IMR-90 (cell line): ENCODE data around the gene GPR161. TPM values are rescaled to one million over a fixed set of nuclear protein-coding genes. Genes with fewer than 3 reads are reported as not detected.

Experiments
- ATAC-seq: fragments of 200-7000 bp; cut with Tn5 transposase; 2 replicates; pipeline ENCODE4 v1.9.1; 2020; ENCODE audit warnings: low read depth, mild to moderate bottlenecking, moderate library complexity
- BruUV-seq: library from RNA; stranded (reverse); fragments of 400-500 nt; replicated peaks from 2 replicates; lab custom pipeline; 2021; lab: Mats Ljungman, UMichigan
- CTCF ChIA-PET: fragments of 300-600 bp; formaldehyde crosslinking; extraction: SDS; loops from one replicate; lab custom pipeline; 2021; ENCODE audit warnings: antibody characterized with exemption; lab: Yijun Ruan, JAX
- POLR2A ChIA-PET: fragments of 300-600 bp; sonication (Branson Sonifier 250); formaldehyde crosslinking; loops from one replicate; lab custom pipeline; 2022; ENCODE audit warnings: antibody characterized with exemption; ENCODE audit not compliant: unreplicated experiment; lab: Charles Lee
- DNase-seq: peaks from one replicate; pipeline ENCODE4 v3.0.0; 2013
- H2AFZ ChIP-seq: replicated peaks from 2 replicates; pipeline ENCODE3; 2013; ENCODE audit warnings: low read length, mild to moderate bottlenecking; ENCODE audit not compliant: poor library complexity
- H2AK5ac ChIP-seq: 2 replicates; pipeline ENCODE4 v1.6.1; 2013; ENCODE audit warnings: low read depth, low read length, inconsistent platforms
- H2AK9ac ChIP-seq: replicated peaks from 2 replicates; pipeline ENCODE3; 2013; ENCODE audit warnings: mild to moderate bottlenecking, low read depth, low read length, moderate library complexity; ENCODE audit not compliant: poor library complexity
- H2BK120ac ChIP-seq: 2 replicates; pipeline ENCODE4 v1.6.1; 2013; ENCODE audit warnings: low read depth, low read length, inconsistent platforms
- H2BK15ac ChIP-seq: 3 replicates; pipeline ENCODE4 v1.6.1; 2013; ENCODE audit warnings: low read depth, low read length, inconsistent platforms
- H2BK20ac ChIP-seq: 2 replicates; pipeline ENCODE4 v1.6.1; 2013; ENCODE audit warnings: low read depth, mild to moderate bottlenecking, inconsistent platforms, low read length, moderate library complexity
- H2BK5ac ChIP-seq: 2 replicates; pipeline ENCODE4 v1.6.1; 2013; ENCODE audit warnings: mild to moderate bottlenecking, low read depth, low read length, inconsistent platforms; ENCODE audit not compliant: poor library complexity, severe bottlenecking
- H3K14ac ChIP-seq: replicated peaks from 2 replicates; pipeline ENCODE4 v1.6.1; 2013; ENCODE audit warnings: low read depth, low read length, inconsistent platforms
- H3K18ac ChIP-seq: 2 replicates; pipeline ENCODE4 v1.6.1; 2013; ENCODE audit warnings: low read depth, low read length, control low read depth
- H3K23ac ChIP-seq: 2 replicates; pipeline ENCODE4 v1.6.1; 2013; ENCODE audit warnings: low read depth, low read length, inconsistent platforms
- H3K27ac ChIP-seq: 2 replicates; pipeline ENCODE4 v1.5.1; 2013; ENCODE audit warnings: mild to moderate bottlenecking, control low read depth, low read length; ENCODE audit not compliant: insufficient read depth
- H3K27me3 ChIP-seq: 2 replicates; pipeline ENCODE4 v1.6.1; 2013; ENCODE audit warnings: low read length; ENCODE audit not compliant: control insufficient read depth, insufficient read depth
- H3K36me3 ChIP-seq: 2 replicates; pipeline ENCODE4 v1.6.1; 2013; ENCODE audit warnings: low read length, mixed read lengths; ENCODE audit not compliant: control insufficient read depth, insufficient read depth
- H3K4ac ChIP-seq: 2 replicates; pipeline ENCODE4 v1.6.1; 2013; ENCODE audit warnings: low read depth, low read length, inconsistent platforms
- H3K4me1 ChIP-seq: 2 replicates; pipeline ENCODE4 v1.6.1; 2013; ENCODE audit warnings: low read length, mixed read lengths; ENCODE audit not compliant: control insufficient read depth, insufficient read depth
- H3K4me2 ChIP-seq: 2 replicates; pipeline ENCODE4 v1.6.1; 2013; ENCODE audit warnings: low read depth, mild to moderate bottlenecking, control low read depth, low read length, moderate library complexity
- H3K4me3 ChIP-seq: 2 replicates; pipeline ENCODE4 v1.5.1; 2013; ENCODE audit warnings: low read depth, mild to moderate bottlenecking, control low read depth, low read length, moderate library complexity; ENCODE audit not compliant: insufficient read depth
- H3K56ac ChIP-seq: 2 replicates; pipeline ENCODE4 v1.6.1; 2013; ENCODE audit warnings: low read length, inconsistent platforms; ENCODE audit not compliant: insufficient read depth; ENCODE audit errors: extremely low read depth
- H3K79me1 ChIP-seq, 2 experiments: 2 replicates each; pipeline ENCODE4 v1.6.1; 2013; ENCODE audit warnings: low read length in 2 of 2, inconsistent platforms in 1 of 2, low read depth in 1 of 2
- H3K9ac ChIP-seq: 2 replicates; pipeline ENCODE4 v1.6.1; 2013; ENCODE audit warnings: low read depth, low read length, control low read depth
- H3K9me1 ChIP-seq: 2 replicates; pipeline ENCODE4 v1.6.1; 2013; ENCODE audit warnings: low read length, inconsistent platforms; ENCODE audit not compliant: insufficient read depth
- H3K9me3 ChIP-seq: 2 replicates; pipeline ENCODE4 v1.6.1; 2013; ENCODE audit warnings: low read length; ENCODE audit not compliant: control insufficient read depth, insufficient read depth
- H4K20me1 ChIP-seq: 2 replicates; pipeline ENCODE4 v1.6.1; 2013; ENCODE audit warnings: low read length, inconsistent platforms; ENCODE audit not compliant: insufficient read depth
- H4K5ac ChIP-seq: 2 replicates; pipeline ENCODE4 v1.6.1; 2013; ENCODE audit warnings: mild to moderate bottlenecking, low read depth, low read length, control low read depth
- H4K8ac ChIP-seq, 2 experiments: 2 replicates each; pipeline ENCODE4 v1.6.1; 2013; ENCODE audit warnings: low read depth in 2 of 2, low read length in 2 of 2, control low read depth in 1 of 2, inconsistent platforms in 1 of 2
- H4K91ac ChIP-seq: 2 replicates; pipeline ENCODE4 v1.6.1; 2013; ENCODE audit warnings: low read depth, low read length, inconsistent platforms; ENCODE audit not compliant: insufficient read depth
- BHLHE40 ChIP-seq: fragments of 150-350 bp; IDR thresholded peaks from 2 replicates; pipeline ENCODE4 v1.6.1; 2016; ENCODE audit warnings: mild to moderate bottlenecking, low read depth, low read length
- CEBPB ChIP-seq: IDR thresholded peaks from 2 replicates; pipeline ENCODE4 v1.6.1; 2012; ENCODE audit warnings: low read depth, low read length, improper control_type of control experiment
- CHD1 ChIP-seq: IDR thresholded peaks from 2 replicates; pipeline ENCODE4 v1.6.1; 2012; ENCODE audit warnings: low read depth, low read length, improper control_type of control experiment
- CTCF ChIP-seq: conservative IDR thresholded peaks from 2 replicates; pipeline ENCODE4 v1.5.1; 2012; ENCODE audit warnings: mild to moderate bottlenecking, low read depth, low read length, improper control_type of control experiment
- ELK1 ChIP-seq: fragments of 150-350 bp; IDR thresholded peaks from 2 replicates; pipeline ENCODE4 v1.6.1; 2016; ENCODE audit warnings: low read depth, mild to moderate bottlenecking, low read length, moderate library complexity, borderline replicate concordance
- FOS ChIP-seq: fragments of 150-350 bp; IDR thresholded peaks from 2 replicates; pipeline ENCODE4 v1.6.1; 2016; ENCODE audit warnings: low read depth, low read length
- MAFK ChIP-seq: IDR thresholded peaks from 2 replicates; pipeline ENCODE4 v1.6.1; 2012; ENCODE audit warnings: low read depth, low read length, improper control_type of control experiment
- MAZ ChIP-seq: IDR thresholded peaks from 2 replicates; pipeline ENCODE4 v1.6.1; 2012; ENCODE audit warnings: low read depth, mild to moderate bottlenecking, low read length, improper control_type of control experiment, moderate library complexity, borderline replicate concordance
- MXI1 ChIP-seq: IDR thresholded peaks from 2 replicates; pipeline ENCODE4 v1.6.1; 2012; ENCODE audit warnings: low read depth, mild to moderate bottlenecking, low read length, moderate library complexity, borderline replicate concordance
- NFE2L2 ChIP-seq: fragments of 150-350 bp; IDR thresholded peaks from 2 replicates; pipeline ENCODE4 v1.6.1; 2016; ENCODE audit warnings: low read depth, mild to moderate bottlenecking, low read length
- POLR2A ChIP-seq: IDR thresholded peaks from 2 replicates; pipeline ENCODE4 v1.6.1; 2012; ENCODE audit warnings: mild to moderate bottlenecking, low read depth, low read length
- RAD21 ChIP-seq: IDR thresholded peaks from 2 replicates; pipeline ENCODE4 v1.6.1; 2012; ENCODE audit warnings: low read length, improper control_type of control experiment
- RCOR1 ChIP-seq: IDR thresholded peaks from 2 replicates; pipeline ENCODE4 v1.6.1; 2012; ENCODE audit warnings: mild to moderate bottlenecking, low read length, improper control_type of control experiment; ENCODE audit not compliant: insufficient replicate concordance
- RFX5 ChIP-seq: IDR thresholded peaks from 2 replicates; pipeline ENCODE4 v1.8.0; 2012; ENCODE audit warnings: low read depth, mild to moderate bottlenecking, low read length, moderate library complexity
- SMC3 ChIP-seq: fragments of 150-350 bp; IDR thresholded peaks from 2 replicates; pipeline ENCODE4 v1.6.1; 2016; ENCODE audit warnings: low read depth, mild to moderate bottlenecking, antibody characterized with exemption, low read length, moderate library complexity
- WGBS, 2 experiments: methylation state at CpG; one replicate each; pipeline versions ENCODE4 v1.1.5 to v1.1.7; 2013; ENCODE audit warnings: missing lambda C conversion rate in 2 of 2; ENCODE audit not compliant: insufficient read length in 1 of 2; ENCODE audit errors: extremely low coverage in 2 of 2; 5-methylcytosine and 5-hydroxymethylcytosine counted together
- dilution Hi-C: fragments of 300-500 bp; cut with HindIII; formaldehyde crosslinking; loops from one replicate; pipeline ENCODE4 v1.14.3; 2018; ENCODE audit warnings: low sequenced_read_pairs; ENCODE audit not compliant: unreplicated experiment
- in situ Hi-C: fragments of 300-500 bp; cut with MboI; formaldehyde crosslinking; loops from 3 replicates; pipeline ENCODE4 v1.14.3; 2019; ENCODE audit warnings: low sequenced_read_pairs, inconsistent platforms, mixed read lengths
- intact Hi-C: fragments of 100-400 bp; cut with micrococcal nuclease; formaldehyde crosslinking; loops from 2 replicates; pipeline ENCODE4 v1.10.0; 2022
- polyA plus RNA-seq, 3 experiments: library from polyadenylated mRNA; depleted of rRNA; stranded (reverse); fragments of >200 nt; gene quantifications; 2 replicates each; pipeline ENCODE4 v1.2.3, GENCODE V29; 2012; ENCODE audit warnings: low replicate concordance in 1 of 3
- total RNA-seq: library from RNA; depleted of rRNA; stranded (reverse); fragments of >200 nt; gene quantifications from 2 replicates; pipeline ENCODE4 v1.2.3, GENCODE V29; 2012
- TF ChIP-seq, protein P1 (sequence below): fragments of 150-350 bp; IDR thresholded peaks from 2 replicates; pipeline ENCODE4 v1.6.1; 2017; ENCODE audit warnings: mild to moderate bottlenecking, antibody characterized with exemption, low read length, low read depth

Gene GPR161
- total and polyA plus RNA-seq, 2 of the 4 experiments (the other 2 are of a cell fraction), result 12.5 to 13.3 TPM

- no peak for DNase-seq
- no peak for TF ChIP-seq MAZ
- TF ChIP-seq POLR2A, result no peak
- no peak for TF ChIP-seq BHLHE40
- TF ChIP-seq, protein P1, sequence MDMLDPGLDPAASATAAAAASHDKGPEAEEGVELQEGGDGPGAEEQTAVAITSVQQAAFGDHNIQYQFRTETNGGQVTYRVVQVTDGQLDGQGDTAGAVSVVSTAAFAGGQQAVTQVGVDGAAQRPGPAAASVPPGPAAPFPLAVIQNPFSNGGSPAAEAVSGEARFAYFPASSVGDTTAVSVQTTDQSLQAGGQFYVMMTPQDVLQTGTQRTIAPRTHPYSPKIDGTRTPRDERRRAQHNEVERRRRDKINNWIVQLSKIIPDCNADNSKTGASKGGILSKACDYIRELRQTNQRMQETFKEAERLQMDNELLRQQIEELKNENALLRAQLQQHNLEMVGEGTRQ, result no peak
- TF ChIP-seq RCOR1, result no peak
- no peak for TF ChIP-seq CHD1
- TF ChIP-seq CEBPB, result no peak
- TF ChIP-seq MXI1, result no peak
- no peak for TF ChIP-seq MAFK
- TF ChIP-seq RFX5, result no peak
- TF ChIP-seq NFE2L2, result no peak
- TF ChIP-seq CTCF, result no peak
- no peak for TF ChIP-seq RAD21
- no peak for TF ChIP-seq SMC3
- no peak for TF ChIP-seq FOS
- no peak for TF ChIP-seq ELK1
- H3K14ac ChIP-seq, result no peak overlapping the region
- H3K27ac ChIP-seq, result no peak overlapping the region
- no TSS peak for BruUV-seq
- H3K27me3 ChIP-seq, result no peaks in the 10 kb centered on the region
- H2AK9ac ChIP-seq, result no peak overlapping the region
- H4K91ac ChIP-seq, result no peak overlapping the region
- no peak overlapping the region for H3K4ac ChIP-seq
- no peak overlapping the region for H3K23ac ChIP-seq
- no peaks in the 10 kb centered on the region for H4K20me1 ChIP-seq
- H2BK20ac ChIP-seq, result no peak overlapping the region
- peaks cover 5% of the 10 kb centered on the region for H3K36me3 ChIP-seq
- no peak overlapping the region for H3K4me3 ChIP-seq
- ATAC-seq, result no peak
- H3K4me1 ChIP-seq, result no peaks in the 10 kb centered on the region
- intact Hi-C loops (no loop called here), in situ Hi-C loops (no loop called here), dilution Hi-C loops (no loop called here)
- H4K5ac ChIP-seq, result no peak overlapping the region
- H2AK5ac ChIP-seq, result no peak overlapping the region
- ChIA-PET CTCF (no interaction called here), POLR2A (no interaction called here)
- H3K79me1 ChIP-seq, result peaks cover 3 to 9% of the 10 kb centered on the region in 2 experiments; a peak in 2 of 4 replicates
- no peak overlapping the region for H2BK5ac ChIP-seq
- H3K9ac ChIP-seq, result no peak overlapping the region
- WGBS, 2 experiments, result no CpG with 5 or more reads among the region's 5 CpGs
- H3K9me1 ChIP-seq, result no peaks in the 10 kb centered on the region
- no peak overlapping the region for H3K4me2 ChIP-seq
- no peak overlapping the region for H2AFZ ChIP-seq
- no peaks in the 10 kb centered on the region for H3K9me3 ChIP-seq
- no peak overlapping the region for H2BK120ac ChIP-seq
- H3K56ac ChIP-seq, result no peak overlapping the region
- H2BK15ac ChIP-seq, result no peak overlapping the region
- no peak overlapping the region for H3K18ac ChIP-seq
- H4K8ac ChIP-seq, result no peak overlapping the region
These were observed 101.4 kb downstream of the GPR161 start for GRCh38 chr1:168035345-168035744.
